Measurements from ENCODE around the gene GPR26.

DNA sequence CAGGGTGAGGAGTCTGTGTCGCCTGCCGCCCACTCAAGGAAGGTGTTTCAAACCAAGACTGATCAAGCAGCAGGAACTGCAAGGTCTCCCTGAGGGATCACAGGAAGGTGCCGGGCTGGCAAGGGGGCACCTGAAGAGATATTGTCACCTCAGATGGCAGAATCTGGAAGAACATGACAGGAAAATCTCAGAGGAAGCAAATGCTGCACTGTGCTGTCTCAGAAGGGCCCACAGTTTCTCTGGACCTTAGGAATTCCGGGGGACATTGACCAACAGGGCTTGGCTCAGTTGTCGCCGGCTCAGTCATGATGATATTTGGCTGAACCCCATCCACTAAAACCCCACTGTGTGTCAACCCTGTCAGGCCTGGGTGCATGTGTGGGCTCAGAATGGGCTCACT is 31.9 kb upstream of the GPR26 start:
- TF ChIP-seq POLR2A (IDR thresholded peaks at IDR 0.05; ENCODE audit: low read depth, low read length) (no peak), POLR2AphosphoS5 (IDR thresholded peaks at IDR 0.05; ENCODE audit: low read depth, low read length) (no peak), TAF1 (IDR thresholded peaks at IDR 0.05; ENCODE audit: low read depth, low read length) (no peak), POU2F2 (IDR thresholded peaks at IDR 0.05; ENCODE audit: low read depth, low read length) (no peak)

Data from GM12891 (cell line).